Spleen (tissue), 7 donors: ENCODE measurements around the gene TRIM58.

Experiments
- POLR2A ChIP-seq, 3 donors: fragments of 450-650 bp; IDR thresholded peaks; one replicate each; pipeline ENCODE4 v1.5.1; 2017; ENCODE audit warnings: antibody characterized with exemption in 3 of 3, mild to moderate bottlenecking in 1 of 3
- TF ChIP-seq, protein P1 (sequence below), 11 experiments: fragments of 200-600 bp in 7 of 11; fragments of 450-650 bp in 4 of 11; sonication (generic) in 4 of 11; IDR thresholded peaks in 8 of 11; conservative IDR thresholded peaks in 3 of 11; 1 replicate in 7 of 11; 2 replicates in 4 of 11; pipeline versions ENCODE4 v1.4.0 to v1.8.0; 2016 to 2021; ENCODE audit warnings: antibody characterized with exemption in 11 of 11, inconsistent platforms in 4 of 11, mild to moderate bottlenecking in 1 of 11
- donor health status: DM: no; HTN: no; CAD: no; lungs with moderate emphysema.
- donor health status: DM: no; HTN: no; CAD: no.
- donor health status: DM: no; HTN: no; CAD: no.

DNA sequence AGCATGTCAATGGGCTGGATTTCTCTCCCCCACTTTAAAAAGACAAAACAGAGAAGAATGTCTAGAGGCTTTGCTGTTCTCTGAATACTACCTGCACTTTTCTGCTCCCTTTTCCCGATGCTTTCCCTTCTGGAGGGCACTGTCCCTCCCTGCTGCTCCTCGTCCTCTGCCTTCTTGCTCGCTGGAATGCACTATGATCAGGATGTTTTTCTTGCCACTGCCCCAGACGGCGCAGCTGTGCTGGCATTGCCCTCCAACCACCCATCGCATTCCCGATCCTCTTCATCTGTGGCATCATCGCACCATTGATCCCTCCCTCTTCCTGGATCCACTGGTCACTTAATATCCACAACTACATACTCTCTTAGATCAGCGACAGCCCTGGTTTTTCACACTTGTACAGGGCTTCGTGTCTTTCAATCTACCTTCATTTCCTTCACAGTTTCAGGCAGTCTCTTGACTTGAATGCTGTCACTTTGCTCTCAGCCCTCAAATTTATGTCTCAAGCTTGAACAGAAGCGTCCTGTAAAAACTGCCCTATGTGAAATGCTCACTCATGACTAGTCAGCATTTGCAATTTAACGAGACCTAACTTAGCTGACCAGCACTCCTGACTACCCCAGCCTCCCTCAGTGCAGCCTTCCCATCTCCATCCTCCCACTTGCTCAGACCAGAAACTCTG is 11.8 kb upstream of the TRIM58 start:
- TF ChIP-seq, protein P1, sequence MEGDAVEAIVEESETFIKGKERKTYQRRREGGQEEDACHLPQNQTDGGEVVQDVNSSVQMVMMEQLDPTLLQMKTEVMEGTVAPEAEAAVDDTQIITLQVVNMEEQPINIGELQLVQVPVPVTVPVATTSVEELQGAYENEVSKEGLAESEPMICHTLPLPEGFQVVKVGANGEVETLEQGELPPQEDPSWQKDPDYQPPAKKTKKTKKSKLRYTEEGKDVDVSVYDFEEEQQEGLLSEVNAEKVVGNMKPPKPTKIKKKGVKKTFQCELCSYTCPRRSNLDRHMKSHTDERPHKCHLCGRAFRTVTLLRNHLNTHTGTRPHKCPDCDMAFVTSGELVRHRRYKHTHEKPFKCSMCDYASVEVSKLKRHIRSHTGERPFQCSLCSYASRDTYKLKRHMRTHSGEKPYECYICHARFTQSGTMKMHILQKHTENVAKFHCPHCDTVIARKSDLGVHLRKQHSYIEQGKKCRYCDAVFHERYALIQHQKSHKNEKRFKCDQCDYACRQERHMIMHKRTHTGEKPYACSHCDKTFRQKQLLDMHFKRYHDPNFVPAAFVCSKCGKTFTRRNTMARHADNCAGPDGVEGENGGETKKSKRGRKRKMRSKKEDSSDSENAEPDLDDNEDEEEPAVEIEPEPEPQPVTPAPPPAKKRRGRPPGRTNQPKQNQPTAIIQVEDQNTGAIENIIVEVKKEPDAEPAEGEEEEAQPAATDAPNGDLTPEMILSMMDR (IDR thresholded peaks at IDR 0.05 in 8 of 11, conservative IDR thresholded peaks at IDR 0.05 in 3 of 11) = no peak
- no peak for TF ChIP-seq POLR2A (IDR thresholded peaks at IDR 0.05)
